Activated CD8-positive, alpha-beta memory T cell treated with anti-CD3 and anti-CD28 coated beads, Interleukin-2, amount 50 U/mL, for 1 hour (primary cell): ENCODE measurements around the gene BHLHE23.
A peak's percentile ranks its signal among the peaks of the same experiment; 100 is the strongest.

Experiments used
- DNase-seq: peaks from one replicate; pipeline ENCODE4 v3.0.0-alpha.2; 2020; ENCODE audit errors: extremely low read depth

BHLHE23 gene

DNA sequence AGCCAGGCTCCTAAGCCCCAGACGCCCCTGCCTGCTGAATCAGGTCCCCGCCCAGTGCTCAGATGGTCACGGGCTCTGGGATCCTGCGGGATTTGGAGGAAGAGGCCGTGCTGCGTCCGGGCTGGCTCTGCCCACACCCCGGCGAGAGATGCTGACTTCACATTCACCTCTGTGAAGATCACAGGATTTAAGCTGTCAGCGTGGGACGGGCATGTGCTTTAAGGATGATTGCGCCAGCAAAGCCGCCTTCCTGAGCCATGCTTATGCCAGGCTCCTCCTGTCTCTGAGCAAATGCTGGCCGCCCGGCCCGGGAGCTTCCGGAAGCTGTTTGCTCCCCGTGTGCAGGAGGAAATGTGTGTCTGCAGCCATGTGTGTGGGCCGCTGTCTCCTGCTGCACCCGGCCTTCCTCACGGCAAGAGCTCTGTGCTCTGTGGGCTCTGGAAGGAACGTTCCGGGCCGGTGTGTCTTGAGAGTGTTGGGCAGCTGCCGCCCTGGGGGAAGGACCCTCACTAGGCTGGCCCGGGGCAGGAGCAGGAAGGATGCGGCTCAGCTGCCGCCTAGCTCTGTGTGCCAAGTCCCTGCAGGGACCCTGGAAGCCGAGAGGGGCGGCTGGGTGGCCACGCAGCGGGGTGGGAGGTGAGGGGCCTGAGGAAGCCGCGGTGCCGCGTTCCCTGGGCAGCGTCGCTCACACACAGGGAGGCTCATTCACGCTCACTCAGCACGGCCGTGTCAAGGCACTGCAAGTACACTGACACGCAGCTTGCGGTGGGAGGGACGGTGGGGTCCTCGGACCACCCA is 19.0 kb upstream of the BHLHE23 start:
- no peak for DNase-seq

DNA sequence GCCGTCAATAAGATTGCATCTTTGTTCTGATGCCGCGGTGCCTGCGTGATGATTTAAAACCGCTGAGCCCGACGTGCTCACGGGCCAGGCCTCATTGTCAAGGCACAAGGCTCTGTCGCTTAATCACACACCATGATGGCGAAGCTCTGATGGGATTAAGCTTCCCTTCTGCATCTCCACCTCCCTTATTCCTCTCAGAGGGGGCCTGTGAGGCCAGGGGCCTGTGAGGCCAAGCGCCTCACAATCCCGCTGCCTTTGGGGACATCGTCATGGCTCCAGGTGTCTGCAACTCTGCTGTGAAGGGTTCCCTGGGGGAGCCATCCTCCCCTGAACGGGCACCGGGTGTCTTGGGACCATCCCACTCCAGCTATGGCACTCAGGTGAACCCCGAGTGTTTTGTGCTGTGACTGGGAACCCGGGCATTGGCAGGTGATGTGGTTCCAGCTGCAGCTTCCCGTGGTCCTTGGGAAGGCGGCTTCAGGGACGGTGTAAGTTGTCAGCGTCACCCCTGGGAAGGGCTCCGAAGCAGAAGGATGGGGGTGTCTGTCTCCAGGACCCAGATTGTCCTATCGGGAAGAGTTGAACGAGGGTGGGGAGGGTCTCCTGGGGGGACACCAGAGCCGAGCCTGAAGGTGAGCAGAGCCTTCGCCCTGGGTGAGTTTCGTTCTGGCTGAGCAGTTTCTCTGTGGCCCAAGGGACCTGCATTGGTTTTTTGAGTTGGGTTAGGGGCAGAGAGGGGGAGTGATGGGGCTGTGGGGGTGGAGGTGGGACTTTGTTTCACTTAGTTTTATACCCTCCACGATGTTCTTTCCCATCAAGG is 18.0 kb upstream of the BHLHE23 start:
- DNase-seq = no peak

DNA sequence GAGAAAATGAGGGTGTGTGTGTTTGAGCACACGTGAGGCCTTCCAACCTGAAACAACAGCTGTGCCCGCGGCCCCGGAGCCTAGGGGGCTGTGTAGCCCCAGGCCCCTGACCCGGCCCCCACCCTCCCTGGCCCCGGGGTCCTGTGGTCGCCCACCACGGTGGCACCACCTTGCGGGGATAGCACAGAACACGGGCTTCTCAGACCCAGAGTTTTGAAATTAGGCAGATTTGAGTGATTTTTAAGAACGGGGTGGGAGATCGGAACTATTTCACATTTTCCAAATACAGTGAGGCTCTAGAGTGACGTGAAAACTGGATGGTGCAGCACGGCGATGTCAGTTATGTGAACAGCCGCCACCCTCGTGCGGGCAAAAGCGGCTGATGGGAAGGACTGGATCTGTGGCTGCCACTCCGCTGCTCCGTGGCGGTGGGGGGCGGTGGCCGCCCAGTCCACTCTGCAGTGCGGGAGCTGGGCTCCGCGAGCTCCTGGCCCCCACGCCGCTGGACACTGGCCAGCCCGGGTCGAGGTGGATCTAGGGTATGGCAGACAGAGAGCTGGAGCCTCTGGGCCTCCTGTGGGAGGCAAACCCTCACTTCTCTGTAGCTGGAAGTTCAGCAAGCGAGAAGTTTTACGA is 17.3 kb upstream of the BHLHE23 start:
- DNase-seq = no peak

DNA sequence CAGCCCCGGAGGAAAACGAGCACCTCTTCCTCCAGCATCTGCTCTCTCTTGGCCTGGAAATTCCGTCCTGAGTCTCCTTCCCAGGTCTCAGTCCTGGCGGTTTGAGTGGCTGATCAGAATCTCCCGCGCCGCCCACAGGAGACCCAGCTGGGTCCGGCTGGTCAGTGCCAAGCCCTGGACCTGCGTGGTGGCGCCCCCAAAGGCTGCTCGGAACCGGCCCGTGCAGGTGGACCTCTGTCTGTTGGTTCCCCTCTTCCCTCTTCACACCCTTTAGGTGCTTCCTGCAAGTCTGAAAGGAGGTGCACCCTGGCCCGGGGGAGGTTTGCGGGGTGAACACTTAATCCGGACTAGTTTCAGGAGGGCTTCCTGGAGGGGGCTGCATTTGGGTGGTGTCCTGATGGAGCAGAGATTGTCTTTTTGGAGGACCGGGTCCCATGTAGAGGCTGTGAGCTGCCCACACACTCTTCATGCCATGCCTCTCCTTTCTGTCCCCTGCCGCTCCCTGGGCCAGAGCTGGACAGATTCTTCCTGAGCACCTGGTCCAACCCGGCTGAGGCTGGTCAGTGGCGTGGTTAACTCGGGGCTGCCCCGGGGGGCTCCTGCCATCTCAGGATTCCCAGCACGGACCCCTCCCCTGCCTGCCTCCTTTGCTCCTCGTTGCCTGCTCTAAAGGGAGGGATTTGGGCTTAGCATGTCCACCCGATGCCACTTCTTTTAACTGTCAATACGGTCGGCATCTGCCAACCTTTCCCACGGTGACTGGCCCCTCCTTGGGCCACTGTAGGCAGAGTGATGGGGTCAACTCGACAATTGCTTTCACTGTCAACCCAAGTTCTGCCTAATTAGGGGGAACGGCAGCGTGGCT is 16.5 kb upstream of the BHLHE23 start:
- DNase-seq = no peak

DNA sequence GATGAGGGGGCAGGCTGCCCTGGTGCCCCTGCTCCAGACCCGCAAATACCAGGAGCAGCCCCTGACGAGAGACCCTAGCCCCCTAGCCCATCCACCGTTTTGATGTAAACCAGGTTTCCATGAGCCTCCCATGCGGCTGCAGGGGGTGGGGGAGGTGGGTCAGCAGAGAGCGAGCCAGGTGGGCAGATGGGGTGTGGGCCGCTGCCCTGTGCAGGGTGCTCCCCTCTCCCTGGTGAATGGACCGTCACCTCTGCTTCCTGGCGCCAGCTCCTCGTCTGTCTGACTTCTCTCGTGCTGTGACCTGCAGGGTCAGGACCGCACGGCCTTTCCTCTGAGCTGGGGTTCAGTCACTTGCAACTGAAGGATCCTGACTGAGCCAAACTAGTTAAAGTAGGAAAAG is 15.7 kb upstream of the BHLHE23 start:
- DNase-seq = no peak

DNA sequence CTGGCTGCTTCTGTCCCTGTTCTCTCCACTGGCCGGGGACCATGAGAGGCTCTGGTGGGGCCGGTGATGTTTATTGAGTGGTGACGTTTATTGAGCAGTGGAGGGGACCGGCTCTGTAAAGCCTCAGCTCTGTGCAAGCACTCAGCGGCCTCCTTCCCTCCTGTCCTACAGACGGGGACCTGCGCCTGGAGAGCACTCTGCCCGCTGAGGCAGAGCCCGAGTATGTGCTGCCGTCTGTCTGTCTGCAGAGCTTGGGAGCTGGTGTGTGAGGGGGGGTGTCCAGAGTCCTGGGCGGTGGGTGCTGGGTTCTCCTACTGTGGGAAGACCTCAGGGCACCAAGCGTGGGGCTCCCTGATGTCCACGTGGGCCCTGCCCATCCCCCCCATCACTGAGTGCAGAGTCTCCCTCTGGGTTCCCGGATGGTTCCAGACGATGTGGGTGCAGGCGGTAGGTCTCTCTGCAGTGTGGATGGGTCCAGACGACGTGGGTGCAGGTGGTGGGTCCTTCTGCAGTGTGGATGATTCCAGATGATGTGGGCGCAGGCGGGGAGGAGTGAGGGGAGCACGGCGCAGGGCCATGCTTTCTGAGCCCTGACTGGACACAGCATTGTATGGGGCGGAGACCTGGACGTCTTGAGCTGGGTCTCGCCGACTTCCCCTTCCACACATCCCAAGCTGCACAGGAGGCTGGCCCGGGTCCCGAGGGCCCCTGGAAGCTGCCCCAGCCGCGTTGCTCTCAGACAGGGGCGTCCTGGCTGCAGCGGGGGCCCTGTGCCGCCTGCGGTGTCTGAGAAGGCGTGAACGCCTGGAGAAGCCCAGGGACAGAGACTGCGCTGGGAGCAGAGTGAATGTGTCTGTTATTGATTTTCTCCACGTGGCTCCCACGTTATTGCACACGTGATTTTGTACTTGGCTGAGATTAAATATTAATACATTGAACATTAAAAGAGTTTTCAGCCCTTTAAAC is 14.9 kb upstream of the BHLHE23 start:
- no peak for DNase-seq

DNA sequence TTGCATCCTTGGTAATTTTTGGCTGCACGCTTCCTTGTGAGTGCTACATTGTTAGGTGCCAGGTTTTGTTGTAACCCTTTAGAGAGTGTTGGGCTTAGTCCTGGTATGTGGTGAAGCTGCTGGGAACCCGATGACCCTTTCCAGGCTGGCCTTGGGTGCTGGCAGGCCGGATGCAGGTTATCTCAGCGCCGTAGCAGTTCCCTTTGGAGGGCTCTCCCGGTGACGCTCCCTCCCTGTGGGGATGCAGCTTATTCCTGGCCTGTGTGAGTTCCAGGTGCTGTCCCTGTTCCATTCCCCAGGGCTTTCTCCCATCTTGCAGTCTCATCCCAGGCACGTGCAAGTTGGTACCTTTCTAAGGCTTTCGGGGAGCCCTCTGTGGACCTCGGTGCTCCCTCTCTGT is 13.9 kb upstream of the BHLHE23 start:
- DNase-seq = no peak

DNA sequence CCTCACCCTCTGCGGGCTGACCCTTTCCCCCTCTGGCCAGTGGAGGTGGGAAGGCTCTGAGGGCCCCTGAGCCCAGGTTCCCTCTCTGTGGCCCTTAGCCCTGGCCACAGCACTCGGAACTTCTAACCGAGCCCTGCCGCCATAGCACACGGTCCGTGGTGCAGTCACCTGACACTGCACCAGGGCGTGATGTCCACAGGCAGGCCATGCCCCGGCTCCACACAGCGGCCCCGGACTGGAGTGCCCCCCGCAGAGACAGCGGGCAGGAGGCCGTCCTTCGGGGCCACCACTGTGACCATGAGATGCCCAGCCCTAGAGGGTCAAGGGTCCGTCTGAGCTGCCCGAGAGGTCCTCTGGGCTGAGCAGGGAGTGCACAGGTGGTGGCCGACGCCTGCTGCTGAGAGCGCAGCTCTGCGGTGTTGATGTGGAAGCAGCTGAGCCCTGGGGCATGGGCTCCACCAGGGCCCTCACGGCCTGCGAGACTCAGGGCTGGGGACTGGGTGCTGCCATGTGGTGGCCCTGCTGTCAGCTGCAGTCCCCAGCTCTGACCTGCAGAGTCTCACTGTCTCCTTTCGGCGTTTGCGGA is 11.2 kb upstream of the BHLHE23 start:
- DNase-seq = no peak

DNA sequence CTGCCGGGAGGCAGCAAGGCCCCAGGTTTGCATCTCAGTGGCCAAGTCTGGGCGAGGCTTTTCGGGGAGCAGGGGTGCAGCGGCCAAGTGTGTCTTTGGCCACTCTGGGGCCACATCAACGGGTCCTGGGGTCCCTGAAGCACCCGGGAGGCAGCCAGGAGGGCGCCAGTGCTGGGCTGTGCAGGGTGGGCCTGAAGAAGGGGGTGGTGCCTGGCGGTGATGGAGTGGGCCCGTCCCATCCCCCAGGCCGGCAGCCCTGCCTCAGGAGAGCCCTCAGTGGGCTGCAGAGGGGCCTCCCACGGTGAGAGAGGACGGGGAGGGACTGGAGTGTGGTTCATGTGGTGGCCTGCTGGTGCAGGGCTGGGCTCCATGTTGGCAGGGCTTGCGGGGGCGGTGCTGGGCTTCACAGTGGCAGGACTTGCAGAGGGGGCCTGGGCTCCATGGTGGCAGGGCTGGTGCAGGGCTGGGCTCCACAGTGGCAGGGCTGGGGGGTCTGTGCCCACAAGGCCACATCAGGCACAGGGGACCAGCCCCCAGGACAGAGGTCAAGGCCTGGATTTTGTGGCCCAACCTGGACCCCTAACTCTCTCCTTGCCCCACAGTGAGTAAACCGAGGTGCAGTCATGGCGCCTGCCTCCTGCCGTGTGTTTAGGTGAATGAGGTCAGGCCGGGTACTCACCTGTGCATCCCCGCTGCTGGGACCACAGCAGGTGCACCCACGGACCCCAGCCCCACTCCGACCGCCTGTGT is 10.5 kb upstream of the BHLHE23 start:
- no peak for DNase-seq

DNA sequence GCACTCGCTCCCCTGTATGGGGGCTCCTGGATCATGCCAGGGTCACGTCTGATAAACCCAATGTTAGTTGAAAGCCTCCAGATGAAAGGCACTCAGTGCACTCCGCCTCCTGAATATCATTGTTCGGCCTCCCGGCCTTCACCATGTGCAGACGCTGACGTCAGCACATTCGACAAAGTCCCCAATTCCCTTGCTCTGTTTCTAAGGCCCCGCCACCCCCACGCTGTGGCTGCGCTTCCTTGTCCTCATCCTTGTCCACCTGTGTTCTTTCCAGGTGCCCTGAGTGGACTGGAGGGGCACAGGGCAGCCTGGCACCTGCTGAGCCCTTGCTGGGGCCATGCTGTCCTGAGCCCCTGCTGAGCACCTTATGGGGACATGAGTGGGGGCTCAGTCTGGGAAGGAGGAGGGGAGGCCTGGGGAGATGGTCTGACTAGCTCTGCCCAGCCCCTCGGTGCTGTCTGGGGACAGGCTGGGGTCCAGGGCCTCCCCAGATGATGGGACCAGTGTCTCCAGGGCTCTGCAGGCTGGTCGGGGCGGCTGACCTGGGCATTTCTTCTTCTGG is 9.8 kb upstream of the BHLHE23 start:
- no peak for DNase-seq

DNA sequence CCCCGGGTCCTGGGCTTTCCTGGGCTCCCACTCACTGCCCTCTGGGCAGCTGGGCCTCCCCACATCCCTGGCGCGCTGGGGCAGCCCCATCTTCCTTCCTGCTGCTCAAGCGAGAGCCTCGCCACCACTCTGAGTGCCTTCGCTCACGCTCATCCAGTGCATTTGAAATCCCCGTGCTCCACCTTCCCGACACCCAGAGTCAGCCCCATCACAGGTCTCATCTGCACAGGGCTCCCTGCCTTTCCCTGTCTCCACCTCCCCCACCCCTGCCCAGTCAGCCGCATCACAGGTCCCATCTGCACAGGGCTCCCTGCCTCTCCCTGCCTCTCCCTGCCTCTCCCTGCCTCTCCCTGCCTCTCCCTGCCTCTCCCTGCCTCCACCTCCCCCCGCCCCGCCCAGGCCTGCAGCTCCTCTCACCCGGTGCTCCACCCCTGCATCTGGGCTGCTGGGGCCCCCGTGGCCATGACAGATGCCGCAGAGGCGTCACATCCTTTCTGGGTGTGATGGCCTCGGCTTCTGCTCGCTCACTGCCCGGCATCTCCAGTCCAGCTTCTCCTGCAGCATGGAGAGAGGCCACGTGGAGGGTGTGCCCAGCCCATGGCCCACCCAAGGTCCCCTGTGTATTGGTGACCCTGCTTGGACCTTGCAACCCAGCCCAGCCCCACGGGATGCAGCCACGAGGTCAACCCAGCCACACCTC is 9.0 kb upstream of the BHLHE23 start:
- DNase-seq = no peak

DNA sequence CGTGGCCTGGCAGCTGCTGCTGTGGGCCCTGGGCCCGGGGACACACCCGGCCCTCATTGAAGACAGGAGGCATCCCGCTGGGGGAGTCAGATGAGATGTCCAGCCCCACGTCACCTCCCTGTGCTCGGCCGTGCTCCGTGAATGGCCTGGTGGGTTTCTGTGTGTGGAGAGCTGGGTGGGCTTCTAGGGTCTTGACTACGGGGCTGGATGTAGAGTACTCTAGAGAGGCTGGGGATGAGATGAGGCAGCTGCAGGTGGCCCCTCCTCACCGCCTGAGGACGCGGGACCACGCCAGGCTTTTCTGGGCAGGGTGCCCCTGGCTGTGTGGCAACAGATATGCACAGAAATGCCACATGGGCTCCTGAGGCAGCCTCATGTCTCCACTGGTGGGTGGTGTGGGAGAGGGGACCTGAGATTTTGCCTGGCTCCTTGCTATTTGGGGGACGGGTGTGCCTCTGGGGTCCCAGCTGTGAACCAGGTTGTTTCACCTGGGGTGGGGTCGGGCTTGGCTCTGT is 8.4 kb upstream of the BHLHE23 start:
- no peak for DNase-seq

DNA sequence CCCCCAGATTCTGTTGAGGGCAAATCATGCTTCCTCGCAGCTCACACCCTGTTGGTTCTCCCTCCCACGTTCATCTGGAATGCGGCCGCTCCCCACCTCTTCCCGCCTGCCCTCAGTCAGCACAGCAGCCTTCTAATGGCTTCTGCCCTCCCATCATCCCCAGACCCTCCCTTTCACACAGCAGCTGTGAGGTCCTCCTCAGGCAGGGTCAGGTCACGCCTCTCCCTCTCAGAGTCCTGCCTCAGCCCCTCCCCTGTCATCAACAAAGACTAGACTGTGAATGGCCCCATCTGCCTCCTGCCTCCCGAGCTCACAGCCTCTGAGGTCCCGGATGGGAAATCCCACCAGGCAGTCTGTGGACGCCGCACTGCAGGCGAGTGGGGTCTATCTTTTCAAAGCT is 7.9 kb upstream of the BHLHE23 start:
- DNase-seq = no peak

DNA sequence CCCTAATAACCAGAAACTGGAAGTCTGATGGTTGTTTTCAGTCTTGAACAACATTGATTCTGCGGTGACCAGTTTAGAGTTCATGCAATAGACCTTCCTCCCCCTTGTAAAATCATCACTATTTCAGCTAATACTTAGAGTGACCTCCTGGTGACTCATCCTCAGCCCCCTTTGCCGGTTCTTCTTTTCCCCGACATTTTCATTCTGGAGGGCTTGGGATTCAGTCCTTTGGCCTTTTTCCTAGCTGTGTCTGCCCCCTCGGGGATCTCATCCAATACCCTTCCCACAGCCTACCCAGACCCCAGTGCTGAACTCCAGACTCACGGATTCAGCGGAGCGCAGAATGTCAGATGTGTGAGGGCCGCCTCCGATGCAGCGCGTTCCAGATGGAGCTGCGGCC is 7.5 kb upstream of the BHLHE23 start:
- no peak for DNase-seq

DNA sequence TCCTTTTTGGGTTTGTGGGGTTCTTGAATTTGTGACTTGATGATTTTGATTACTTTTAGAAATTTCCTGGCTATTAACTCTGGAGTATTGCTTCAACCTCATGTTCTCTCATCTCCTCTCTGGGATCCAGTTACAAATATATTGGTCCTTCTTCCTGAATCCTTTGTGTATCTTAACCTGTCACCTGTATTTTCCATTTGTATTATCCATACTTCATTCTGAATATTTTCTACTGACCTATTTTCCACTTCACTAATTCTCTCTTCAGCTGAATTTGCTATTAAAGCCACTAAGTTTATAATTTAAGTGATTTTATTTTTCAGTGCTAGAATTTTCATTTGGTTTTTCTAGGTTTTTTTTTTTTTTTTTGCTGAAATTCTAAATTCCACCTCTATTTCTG is 6.4 kb upstream of the BHLHE23 start:
- no peak for DNase-seq

DNA sequence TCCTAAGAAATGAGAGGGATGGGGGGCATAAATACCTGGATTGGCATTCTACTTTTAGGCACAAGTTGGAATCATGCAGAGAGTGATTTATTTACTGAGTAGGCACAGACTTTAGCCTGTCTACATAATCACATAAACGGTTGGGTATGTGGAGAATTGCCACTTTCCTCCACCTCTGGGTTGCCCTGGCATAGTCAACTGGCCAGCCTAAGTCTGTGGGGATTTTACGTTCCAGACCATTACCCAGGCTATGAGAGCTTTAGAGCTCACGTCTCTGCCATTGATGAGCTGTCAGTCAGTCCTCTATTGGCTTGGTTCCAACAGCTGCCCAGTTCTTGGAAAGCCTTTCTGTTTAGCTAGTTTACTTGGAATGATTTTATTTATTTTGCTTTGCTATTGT is 5.0 kb upstream of the BHLHE23 start:
- DNase-seq = no peak

DNA sequence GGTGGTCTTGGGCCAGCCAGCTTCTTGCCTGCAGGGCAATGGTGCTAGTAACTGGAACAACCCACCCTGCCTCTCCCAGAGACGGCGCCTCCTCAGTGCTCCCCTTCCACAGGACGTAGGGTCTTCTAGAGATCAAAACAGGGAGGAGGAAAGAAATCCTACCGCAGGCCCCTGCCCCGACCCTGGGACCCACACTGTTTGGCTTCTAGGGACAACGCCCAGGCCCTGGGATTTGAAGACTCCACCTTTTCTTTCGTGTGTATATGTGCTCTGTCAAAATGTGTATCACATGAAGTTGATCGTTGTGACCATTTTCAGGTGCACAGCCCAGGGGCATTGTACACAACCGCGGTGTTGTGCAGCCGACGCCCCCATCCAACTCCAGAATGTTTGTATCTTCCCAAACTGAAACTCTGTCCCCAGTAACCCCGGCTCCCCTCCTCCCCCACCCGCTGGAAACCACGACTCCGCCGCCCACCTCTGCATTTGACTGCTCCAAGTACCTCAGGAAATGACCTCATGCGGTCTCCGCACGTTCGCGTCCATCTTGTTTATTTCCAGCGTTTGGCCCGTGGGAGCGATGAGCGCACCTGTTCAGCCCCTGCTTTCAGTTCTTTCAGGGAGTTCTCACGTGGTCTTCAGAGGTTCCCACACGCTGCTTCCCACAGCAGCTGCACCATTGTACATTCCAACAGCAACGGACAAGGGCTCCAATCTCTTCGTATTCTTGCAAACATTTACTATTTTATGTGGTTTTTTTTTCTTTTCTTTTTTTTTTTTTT is 3.4 kb upstream of the BHLHE23 start:
- DNase-seq = peak; percentile 65
